ENCODE results near the gene SERPINE1.

The SERPINE1 gene

GRCh38 chr7:101156866-101157589 is 30.1 kb downstream of the SERPINE1 start:
- DNase-seq = no peak

GRCh38 chr7:101159696-101160674 is 33.1 kb downstream of the SERPINE1 start:
- no peak for DNase-seq

GRCh38 chr7:101160910-101161309 is 34.0 kb downstream of the SERPINE1 start:
- no peak for DNase-seq

- no peak for DNase-seq
These were observed 35.0 kb downstream of the SERPINE1 start for GRCh38 chr7:101161692-101162471.

GRCh38 chr7:101162551-101163278 is 35.8 kb downstream of the SERPINE1 start:
- DNase-seq = peak; percentile 76

GRCh38 chr7:101163279-101164070 is 36.6 kb downstream of the SERPINE1 start:
- DNase-seq = peak; percentile 79

- DNase-seq = peak; percentile 70
These were observed 37.4 kb downstream of the SERPINE1 start for GRCh38 chr7:101164071-101164840.

- peak; percentile 96 for DNase-seq
These were observed 38.4 kb downstream of the SERPINE1 start, which contains the start of gene VGF for GRCh38 chr7:101165075-101165957. Gene VGF, minus strand, starts transcription at chr7:101165569. Its CDS starts 726 bp downstream, at chr7:101164843.

GRCh38 chr7:101165958-101166647 is 39.2 kb downstream of the SERPINE1 start:
- DNase-seq = no peak

GRCh38 chr7:101166648-101166908 is 39.7 kb downstream of the SERPINE1 start:
- DNase-seq = no peak

- DNase-seq = peak; percentile 44
These were observed 40.2 kb downstream of the SERPINE1 start for GRCh38 chr7:101166909-101167644.

GRCh38 chr7:101167645-101168411 is 40.9 kb downstream of the SERPINE1 start:
- DNase-seq = no peak

GRCh38 chr7:101168412-101169049 is 41.6 kb downstream of the SERPINE1 start:
- DNase-seq = no peak

- DNase-seq = no peak
These were observed 42.4 kb downstream of the SERPINE1 start for GRCh38 chr7:101169110-101169837.

GRCh38 chr7:101169838-101170551 is 43.1 kb downstream of the SERPINE1 start:
- peak; percentile 89 for DNase-seq

Measured in retina (tissue), 1 donor.